GM21367 (cell line): ENCODE results near the gene ZNRD2.

Experiments
- ATAC-seq: cut with Tn5 transposase; IDR thresholded peaks from one replicate; pipeline ENCODE4 v1.9.1; 2021; ENCODE audit not compliant: unreplicated experiment

The ZNRD2 gene

DNA sequence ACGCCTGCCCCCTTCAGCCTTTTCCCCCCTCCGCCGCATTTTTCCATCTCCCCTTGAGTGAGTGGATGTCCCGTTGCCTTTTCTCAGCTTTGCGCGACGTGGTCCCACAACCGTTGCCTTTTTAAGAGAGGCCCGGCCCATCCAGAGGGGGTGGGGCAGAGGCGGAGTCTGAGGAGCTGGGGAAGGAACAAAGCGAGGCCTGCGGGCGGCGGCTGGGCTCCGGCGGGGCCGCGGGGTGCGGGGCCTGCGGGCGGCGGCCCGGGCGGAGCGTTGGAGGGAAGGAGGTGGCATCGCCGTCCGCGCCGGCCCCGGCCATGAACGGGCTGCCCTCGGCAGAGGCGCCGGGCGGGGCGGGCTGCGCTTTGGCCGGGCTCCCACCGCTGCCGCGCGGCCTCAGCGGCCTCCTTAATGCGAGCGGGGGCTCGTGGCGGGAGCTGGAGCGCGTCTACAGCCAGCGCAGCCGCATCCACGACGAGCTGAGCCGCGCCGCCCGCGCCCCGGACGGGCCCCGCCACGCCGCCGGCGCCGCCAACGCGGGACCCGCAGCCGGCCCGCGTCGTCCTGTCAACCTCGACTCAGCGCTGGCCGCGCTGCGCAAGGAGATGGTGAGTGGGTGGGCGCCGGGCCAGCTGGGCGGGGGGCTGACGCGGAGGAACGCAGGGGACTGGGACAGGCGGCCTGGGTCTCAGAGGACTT lies 2.2 kb downstream of the ZNRD2 start, which contains the start of gene FAM89B:
TSS of gene FAM89B (plus strand) at position 183 of the 696 bp plus-strand sequence. CDS start at position 315, 132 bp downstream.
- no peak for ATAC-seq

DNA sequence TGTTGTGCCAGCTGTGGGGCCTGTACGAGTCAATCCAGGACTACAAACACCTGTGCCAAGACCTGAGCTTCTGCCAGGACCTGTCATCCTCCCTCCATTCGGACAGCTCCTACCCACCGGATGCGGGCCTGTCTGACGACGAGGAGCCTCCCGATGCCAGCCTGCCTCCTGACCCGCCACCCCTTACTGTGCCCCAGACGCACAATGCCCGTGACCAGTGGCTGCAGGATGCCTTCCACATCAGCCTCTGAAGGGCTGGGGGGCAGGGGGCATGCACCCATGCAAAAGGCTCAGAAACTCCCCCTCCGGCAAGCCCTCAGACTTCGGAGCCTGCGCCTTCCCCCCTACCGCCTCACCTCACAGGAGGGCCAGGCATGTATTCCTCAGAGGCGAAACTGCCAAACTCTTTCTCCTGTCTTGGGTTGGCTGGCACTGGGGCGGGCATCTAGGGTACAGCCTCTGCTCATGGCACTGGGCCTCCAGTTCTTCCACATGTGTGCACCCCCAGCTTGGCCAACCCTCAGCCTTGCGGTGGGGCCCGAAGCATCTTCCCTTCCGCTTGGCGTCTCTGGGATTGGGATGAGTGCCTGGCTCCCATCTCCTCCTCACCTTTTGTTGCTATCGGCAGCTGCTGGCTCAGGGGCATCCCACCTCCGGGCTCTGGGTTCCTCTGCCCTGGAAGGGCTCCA lies 3.3 kb downstream of the ZNRD2 start:
- no peak for ATAC-seq

- no peak for ATAC-seq
Measured at GRCh38 chr11:65574109-65574810, 4.0 kb downstream of the ZNRD2 start.

DNA sequence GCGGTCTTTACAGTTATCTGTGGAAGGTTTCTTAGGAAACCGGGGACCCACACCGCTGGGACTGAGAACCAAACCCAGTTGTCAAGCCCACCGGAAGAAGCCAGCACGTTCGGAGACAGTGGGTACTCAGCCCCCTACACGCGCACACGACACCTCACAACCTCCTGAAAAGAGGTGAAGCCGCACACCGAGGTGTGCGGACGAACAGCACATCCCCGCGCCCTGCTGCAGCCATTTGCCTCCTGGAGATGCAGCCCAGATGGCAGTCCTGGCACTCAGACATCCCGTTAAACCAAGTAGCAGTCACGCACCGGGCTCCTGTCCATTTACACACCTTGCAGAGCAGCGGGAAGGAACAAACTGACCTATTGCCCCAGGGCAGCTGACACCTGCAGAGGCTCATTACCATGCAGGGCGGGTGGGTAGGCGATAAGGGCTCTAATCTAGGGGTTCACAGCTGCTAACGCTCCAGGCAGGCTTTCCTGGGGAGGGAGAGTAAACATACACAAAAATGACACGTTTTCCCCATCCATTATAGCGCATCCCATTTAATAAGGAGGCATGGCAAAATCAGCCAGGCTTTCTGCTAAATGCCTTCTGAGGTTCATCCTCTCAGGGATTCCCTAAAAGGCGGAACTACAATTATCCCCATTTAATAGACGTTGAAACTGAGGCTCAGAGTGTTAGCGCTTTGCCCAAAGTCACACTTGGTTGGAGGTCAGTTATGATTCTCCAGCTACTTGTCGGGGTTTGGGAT lies 4.7 kb downstream of the ZNRD2 start:
- no peak for ATAC-seq

- no peak for ATAC-seq
Measured at GRCh38 chr11:65575568-65576231, 5.4 kb downstream of the ZNRD2 start, which contains the start of gene EHBP1L1. TSS of gene EHBP1L1 (plus strand) at chr11:65576053. CDS start at chr11:65576303, 250 bp downstream.

- no peak for ATAC-seq
Measured at GRCh38 chr11:65576232-65576866, 6.1 kb downstream of the ZNRD2 start.

GRCh38 chr11:65576867-65577755 lies 6.8 kb downstream of the ZNRD2 start:
- ATAC-seq = no peak

- ATAC-seq = no peak
Measured at GRCh38 chr11:65577756-65578109, 7.5 kb downstream of the ZNRD2 start.

- ATAC-seq = no peak
Measured at GRCh38 chr11:65578134-65578533, 7.9 kb downstream of the ZNRD2 start.

- no peak for ATAC-seq
Measured at GRCh38 chr11:65578667-65579066, 8.4 kb downstream of the ZNRD2 start.

DNA sequence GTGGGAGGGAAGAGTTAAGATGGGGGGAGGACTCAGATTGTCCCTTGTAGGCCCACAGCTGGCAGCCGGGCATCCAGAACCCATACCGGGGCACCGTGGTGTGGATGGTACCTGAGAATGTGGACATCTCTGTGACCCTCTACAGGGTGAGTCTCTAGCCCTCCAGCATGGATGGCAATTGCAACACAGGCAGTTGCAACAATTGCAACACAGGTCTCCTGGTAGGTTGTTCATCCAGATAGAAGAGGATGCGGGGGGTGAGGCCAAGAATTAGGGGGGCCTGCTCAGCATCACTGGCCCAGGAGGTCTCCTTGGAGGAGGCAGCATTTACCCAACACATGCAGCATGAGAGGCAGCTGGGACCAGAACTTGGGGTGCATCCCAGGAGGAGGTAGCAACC lies 9.0 kb downstream of the ZNRD2 start:
- no peak for ATAC-seq

DNA sequence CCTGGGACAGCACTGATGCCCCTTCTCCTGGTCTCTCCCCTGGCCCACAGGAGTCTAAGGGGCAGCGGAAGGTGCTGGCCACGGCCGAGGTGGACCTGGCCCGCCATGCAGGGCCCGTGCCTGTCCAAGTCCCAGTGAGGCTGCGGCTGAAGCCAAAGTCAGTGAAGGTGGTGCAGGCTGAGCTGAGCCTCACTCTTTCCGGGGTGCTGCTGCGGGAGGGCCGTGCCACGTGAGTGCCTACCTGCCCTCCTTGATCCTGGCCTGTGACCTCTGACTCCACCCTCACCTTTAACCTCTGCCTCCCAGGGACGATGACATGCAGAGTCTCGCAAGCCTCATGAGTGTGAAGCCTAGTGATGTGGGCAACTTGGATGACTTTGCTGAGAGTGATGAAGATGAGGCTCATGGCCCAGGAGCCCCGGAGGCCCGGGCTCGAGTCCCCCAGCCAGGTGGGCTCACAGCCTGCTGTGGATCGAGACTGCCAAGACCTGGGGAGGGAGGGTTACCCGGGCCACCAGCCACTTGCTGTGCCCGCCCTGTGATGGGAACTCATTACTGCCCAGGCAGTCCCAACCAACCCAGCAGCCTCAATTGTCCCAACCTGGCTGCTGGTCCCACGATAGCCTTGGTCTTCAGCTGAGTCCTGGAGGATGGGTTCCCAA lies 9.9 kb downstream of the ZNRD2 start:
- ATAC-seq = no peak

- no peak for ATAC-seq
Measured at GRCh38 chr11:65580756-65581155, 10.5 kb downstream of the ZNRD2 start.

DNA sequence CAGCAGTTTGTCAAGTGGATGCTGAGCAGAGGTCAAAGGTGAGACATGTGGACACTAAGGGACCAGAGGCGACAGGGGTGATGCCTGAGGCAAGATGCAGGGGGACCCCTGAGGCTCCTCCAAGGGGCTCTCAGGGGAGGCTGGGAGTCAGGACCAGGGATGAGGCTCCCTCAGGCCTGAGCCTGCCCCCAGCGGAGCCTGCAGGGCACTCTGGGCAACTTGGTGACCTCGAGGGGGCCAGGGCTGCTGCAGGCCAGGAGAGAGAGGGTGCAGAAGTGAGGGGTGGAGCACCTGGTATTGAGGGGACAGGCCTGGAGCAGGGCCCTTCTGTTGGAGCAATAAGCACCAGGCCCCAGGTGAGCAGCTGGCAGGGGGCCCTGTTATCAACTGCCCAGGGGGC lies 11.7 kb downstream of the ZNRD2 start:
- ATAC-seq = no peak

DNA sequence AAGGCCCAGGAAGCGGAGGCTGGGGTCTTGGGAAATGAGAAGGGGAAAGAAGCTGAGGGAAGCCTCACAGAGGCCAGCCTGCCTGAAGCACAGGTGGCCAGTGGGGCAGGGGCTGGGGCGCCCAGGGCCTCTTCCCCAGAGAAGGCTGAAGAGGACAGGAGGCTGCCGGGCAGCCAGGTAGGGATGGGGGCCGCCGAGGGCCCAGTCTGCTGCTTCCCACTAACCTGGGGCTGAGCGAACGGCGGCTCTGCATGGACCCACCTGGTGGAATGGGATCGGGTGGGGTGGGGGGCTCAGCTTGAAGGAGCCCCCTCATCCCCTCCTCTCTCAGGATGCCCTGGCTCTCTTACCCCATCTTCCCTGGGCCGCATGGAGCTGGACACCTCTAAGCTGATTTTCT lies 13.3 kb downstream of the ZNRD2 start:
- ATAC-seq = no peak

DNA sequence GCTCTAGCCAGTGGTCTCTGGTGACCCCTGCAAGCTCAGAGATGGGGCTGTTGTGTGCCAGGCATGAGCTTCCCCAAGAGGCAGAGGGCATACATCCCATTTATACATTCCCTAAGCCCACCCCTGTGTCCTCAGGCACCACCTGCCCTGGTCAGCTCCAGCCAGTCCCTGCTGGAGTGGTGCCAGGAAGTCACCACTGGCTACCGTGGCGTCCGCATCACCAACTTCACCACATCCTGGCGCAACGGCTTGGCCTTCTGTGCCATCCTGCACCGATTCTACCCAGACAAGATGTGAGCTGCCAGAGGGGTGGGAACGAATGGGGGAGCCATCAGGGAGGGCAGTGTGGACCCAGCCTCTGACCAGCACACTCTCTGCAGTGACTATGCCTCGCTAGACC lies 13.8 kb downstream of the ZNRD2 start:
- ATAC-seq = no peak

DNA sequence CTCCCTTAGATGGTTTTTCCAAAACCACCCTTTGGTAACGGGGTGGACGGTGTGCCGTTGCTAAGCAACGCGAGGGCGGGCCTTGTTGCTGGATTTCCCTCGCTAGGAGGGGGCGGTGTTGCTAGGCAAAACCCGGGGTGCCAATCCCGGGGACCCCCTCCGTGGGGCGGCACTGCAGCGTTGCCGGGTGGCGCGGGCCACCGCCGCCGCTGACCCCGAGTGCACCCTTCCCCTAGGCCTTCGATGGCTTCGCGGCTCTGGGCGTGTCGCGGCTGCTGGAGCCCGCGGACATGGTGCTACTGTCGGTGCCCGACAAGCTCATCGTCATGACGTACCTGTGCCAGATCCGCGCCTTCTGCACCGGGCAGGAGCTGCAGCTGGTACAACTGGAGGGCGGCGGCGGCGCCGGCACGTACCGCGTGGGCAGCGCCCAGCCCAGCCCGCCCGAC lies 14.5 kb downstream of the ZNRD2 start:
- no peak for ATAC-seq

- no peak for ATAC-seq
Measured at GRCh38 chr11:65585396-65586246, 15.3 kb downstream of the ZNRD2 start.
